ENCODE results near the gene SLC15A3.
A peak's percentile ranks its signal among the peaks of the same experiment; 100 is the strongest.

SLC15A3 gene

DNA sequence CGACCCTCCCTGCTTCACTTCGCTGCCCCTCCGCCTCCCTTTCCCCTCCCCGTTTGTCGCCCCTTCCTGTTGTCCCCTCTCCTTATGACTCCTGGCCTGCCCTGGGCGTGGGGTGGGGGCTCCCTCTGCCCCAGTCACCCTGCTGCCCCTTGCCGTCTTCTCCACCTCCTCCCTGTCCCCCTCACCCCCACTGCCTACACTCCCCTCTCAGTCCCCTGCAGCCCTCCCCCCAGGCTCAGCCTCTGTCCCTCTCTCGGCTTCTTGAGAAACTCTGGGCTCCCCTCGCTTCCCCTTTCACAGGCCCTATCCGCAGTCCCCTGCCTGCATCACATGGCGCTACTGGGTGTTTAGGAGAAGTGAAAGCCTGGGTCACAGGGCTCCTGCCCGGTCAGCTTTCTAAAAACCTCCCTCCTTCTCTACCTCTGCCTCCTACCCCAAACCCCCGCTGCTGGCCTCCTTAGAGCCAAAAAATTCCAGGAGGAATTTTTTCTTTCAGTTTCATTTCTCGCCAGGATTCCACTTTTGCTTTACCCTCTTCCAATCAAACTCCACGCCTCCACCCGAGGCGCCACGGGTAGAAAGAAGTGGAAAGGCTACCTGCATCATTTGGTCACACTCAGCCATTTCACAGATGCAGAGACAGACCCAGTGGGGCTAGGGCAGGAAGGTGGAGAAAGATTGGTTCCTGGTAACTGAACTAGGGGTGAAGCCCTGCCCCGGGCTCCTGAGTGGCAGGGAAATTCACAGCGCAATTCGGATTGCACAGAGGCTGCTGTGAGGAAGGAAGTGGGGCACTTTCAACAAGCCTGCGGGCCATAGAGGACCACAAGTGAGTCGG, at the start of gene SLC15A3:
SLC15A3 (minus strand) TSS at position 273 of the 838 bp plus-strand sequence. CDS start 625 bp downstream, outside the sequence.
- Mint-ChIP-seq H3K27me3 (peaks cover 40% of the 10 kb centered on the region), H3K27ac (ENCODE audit: low read depth) (peak within 1 kb of the TSS; percentile 6), H3K9me3 (no peaks in the 10 kb centered on the region), H3K4me3 (peak within 1 kb of the TSS; percentile 68), H3K36me3 (ENCODE audit: insufficient read depth) (no peaks in the 10 kb centered on the region), H3K4me1 (peaks cover 13% of the 10 kb centered on the region)
- ATAC-seq (replicated peaks; ENCODE audit: extremely low read depth, poor library complexity, severe bottlenecking): peak; percentile 63
- no peak for DNase-seq (ENCODE audit: low spot score in 2 of 2)

DNA sequence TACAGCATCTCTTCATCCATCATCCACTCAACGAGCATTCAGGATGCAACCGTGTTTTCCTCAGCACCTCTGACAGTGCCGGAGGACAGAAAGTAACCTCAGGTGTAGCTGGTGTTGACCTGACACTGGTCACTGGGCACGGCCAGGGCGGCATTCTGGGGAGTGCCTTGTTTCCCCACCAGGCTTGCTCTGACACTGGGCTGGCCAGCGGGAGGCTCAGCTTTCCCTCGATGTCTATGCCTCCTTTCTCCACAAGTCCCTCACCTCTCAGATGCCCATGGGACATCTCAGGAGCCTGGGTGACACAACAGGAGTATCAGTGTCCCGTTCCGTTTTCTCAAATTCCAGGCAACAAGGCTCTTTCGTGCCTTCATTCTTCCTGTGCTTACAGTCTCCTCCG, 48.5 kb upstream of the SLC15A3 start:
- no peak for DNase-seq (ENCODE audit: low spot score in 2 of 2)
- ATAC-seq (replicated peaks; ENCODE audit: extremely low read depth, poor library complexity, severe bottlenecking): no peak
- H3K27ac Mint-ChIP-seq (ENCODE audit: low read depth): peak overlapping the region; percentile 62
- H3K4me1 Mint-ChIP-seq: peaks cover 72% of the 10 kb centered on the region
- H3K9me3 Mint-ChIP-seq: no peaks in the 10 kb centered on the region
- no peaks in the 10 kb centered on the region for H3K27me3 Mint-ChIP-seq
- peak overlapping the region; percentile 16 for H3K4me3 Mint-ChIP-seq
- H3K36me3 Mint-ChIP-seq (ENCODE audit: insufficient read depth): peaks cover 65% of the 10 kb centered on the region

DNA sequence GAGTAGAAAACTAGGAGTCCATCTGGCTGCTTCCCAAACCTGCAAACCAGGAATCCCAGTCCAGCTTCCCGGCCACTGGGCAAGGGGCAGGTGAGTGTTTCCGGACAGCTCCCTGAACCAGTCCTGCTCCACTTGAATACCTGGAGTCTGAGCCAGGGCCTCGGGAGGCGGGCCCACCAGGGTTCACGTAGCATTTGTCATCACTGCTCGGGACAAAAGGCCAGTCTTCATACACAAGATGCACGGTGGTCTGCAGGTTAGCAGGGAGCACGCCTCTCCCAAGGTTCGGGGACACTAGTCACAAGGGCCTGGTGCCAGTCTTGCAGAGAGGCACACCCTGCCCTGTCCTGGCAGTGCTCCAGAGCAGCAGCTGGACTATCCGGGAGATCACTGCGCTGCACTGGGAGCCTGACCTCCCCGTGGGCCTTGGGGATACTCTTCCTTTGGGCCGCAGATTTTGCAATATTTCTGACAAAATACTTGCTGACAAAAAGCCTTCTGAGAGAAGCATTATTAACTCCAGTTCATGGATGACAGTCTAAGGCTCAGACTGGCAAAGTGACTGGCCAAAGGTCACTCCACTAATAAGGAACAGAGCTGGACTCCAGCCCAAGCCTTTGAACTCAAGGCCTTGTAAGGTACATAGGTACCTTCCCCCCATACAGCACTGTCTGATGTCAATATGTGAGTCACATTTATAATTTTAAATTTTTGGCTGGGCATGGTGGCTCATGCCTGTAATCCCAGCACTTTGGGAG, 44.6 kb upstream of the SLC15A3 start:
- ATAC-seq (replicated peaks; ENCODE audit: extremely low read depth, poor library complexity, severe bottlenecking): no peak
- no peak for DNase-seq (ENCODE audit: low spot score in 2 of 2)
- peaks cover 68% of the 10 kb centered on the region for H3K4me1 Mint-ChIP-seq
- peaks cover 60% of the 10 kb centered on the region for H3K36me3 Mint-ChIP-seq (ENCODE audit: insufficient read depth)
- H3K27ac Mint-ChIP-seq (ENCODE audit: low read depth): no peak overlapping the region
- no peaks in the 10 kb centered on the region for H3K27me3 Mint-ChIP-seq
- no peak overlapping the region for H3K4me3 Mint-ChIP-seq
- H3K9me3 Mint-ChIP-seq: no peaks in the 10 kb centered on the region

DNA sequence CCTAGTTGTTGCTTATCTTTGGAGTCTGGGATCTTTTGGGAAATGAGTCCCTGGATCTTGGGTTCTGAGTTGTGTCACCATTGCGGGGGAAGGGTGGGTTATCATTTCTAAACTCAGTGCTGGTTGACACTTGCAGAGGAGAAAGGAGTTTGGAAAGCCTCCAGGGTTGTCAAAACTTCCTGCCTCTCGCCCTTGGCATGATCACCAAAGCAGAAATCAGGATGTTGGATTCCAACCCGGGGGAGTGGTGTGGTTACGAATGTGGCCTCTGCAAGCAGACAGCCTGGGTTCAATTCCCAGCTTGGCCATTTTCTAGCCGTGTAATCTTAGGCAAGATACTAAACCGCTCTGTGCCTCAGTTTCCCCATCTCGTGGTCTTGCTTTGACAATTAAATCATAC, 43.8 kb upstream of the SLC15A3 start:
- Mint-ChIP-seq H3K27me3 (no peaks in the 10 kb centered on the region), H3K27ac (ENCODE audit: low read depth) (peak overlapping the region; percentile 88), H3K4me3 (peak overlapping the region; percentile 60), H3K36me3 (ENCODE audit: insufficient read depth) (peaks cover 60% of the 10 kb centered on the region), H3K4me1 (peaks cover 69% of the 10 kb centered on the region), H3K9me3 (no peaks in the 10 kb centered on the region)
- no peak for ATAC-seq (replicated peaks; ENCODE audit: extremely low read depth, poor library complexity, severe bottlenecking)
- no peak for DNase-seq (ENCODE audit: low spot score in 2 of 2)

DNA sequence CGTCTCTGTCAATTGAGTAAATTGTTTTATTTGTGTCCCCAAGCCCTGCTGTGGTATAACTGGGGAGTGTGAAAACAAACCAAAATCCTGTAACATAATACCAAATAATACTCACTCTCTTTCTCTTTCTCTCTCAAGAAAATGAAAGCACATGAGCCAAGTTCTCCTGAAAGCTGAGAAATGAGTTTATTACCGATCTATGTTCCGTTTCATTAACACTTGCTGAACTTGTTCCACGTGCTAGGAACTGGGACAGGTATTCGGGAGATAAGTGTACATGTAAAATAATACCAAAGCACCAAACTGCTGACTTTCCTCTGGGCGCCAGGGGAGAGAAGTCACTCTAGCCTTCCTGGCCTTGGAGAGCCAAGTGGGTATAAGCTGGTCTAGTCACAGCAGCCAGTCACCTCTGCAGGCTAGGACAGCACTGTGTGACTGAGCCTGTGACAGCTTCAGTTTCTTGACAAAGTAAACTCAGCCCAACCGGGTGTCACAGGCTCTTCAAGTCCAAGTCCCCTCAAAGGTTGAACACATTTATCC, 42.6 kb upstream of the SLC15A3 start:
- no peaks in the 10 kb centered on the region for H3K9me3 Mint-ChIP-seq
- H3K27me3 Mint-ChIP-seq: no peaks in the 10 kb centered on the region
- ATAC-seq (replicated peaks; ENCODE audit: extremely low read depth, poor library complexity, severe bottlenecking) (peak; percentile 72), DNase-seq (ENCODE audit: low spot score in 2 of 2) (no peak)
- peak overlapping the region; percentile 60 for H3K4me3 Mint-ChIP-seq
- peak overlapping the region; percentile 88 for H3K27ac Mint-ChIP-seq (ENCODE audit: low read depth)
- peaks cover 66% of the 10 kb centered on the region for H3K4me1 Mint-ChIP-seq
- peaks cover 67% of the 10 kb centered on the region for H3K36me3 Mint-ChIP-seq (ENCODE audit: insufficient read depth)

DNA sequence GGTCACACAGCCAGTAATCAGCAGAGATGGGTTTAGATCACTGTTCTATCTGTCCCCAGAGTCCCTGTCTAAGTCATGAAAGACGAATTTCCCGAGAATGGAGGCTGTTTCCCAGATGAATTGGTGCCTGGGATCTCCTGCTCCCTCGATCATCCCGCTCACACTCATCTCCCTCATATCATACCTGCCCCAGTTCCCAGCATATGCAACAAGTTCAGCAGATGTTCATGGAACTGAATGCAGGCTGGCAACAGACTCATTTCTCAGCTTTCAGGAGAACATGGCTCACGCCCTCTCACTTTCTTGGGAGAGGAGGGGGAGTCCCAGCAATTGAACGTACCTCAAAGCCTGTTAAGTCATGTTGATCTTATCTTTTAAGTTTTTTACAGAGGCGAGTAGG, 41.6 kb upstream of the SLC15A3 start:
- Mint-ChIP-seq H3K27ac (ENCODE audit: low read depth) (peak overlapping the region; percentile 61), H3K9me3 (no peaks in the 10 kb centered on the region), H3K36me3 (ENCODE audit: insufficient read depth) (peaks cover 69% of the 10 kb centered on the region), H3K4me1 (peaks cover 67% of the 10 kb centered on the region), H3K27me3 (no peaks in the 10 kb centered on the region), H3K4me3 (peak overlapping the region; percentile 53)
- DNase-seq (ENCODE audit: low spot score in 2 of 2): no peak
- ATAC-seq (replicated peaks; ENCODE audit: extremely low read depth, poor library complexity, severe bottlenecking): no peak

DNA sequence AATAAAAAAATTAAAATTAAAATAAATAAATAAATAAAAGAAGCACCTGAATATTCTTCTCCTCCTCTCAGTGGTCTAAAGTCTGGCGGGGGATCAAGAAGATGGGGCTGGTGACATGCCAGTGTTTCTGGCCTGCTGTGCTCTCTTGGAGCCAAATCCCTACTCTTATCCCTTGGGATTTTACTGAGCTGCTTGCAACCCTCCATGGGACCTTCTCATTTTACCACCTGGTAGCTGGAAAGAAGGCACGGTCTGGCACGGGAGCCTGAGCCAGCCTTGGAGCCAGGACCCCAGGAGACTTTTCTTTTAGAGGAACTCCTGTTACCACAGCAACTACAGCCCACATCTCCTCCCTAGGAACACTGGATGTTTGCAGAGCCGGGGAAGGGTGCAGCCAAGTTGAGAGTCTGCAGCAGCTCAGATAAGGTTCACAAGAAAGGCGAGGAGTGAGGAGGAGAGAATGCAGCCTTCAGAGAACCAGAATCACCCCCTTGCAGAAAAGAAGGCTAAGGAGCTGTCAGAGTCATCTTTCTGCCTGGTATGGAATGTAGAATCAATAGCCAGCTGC, 41.0 kb upstream of the SLC15A3 start:
- no peak for DNase-seq (ENCODE audit: low spot score in 2 of 2)
- H3K4me1 Mint-ChIP-seq: peaks cover 63% of the 10 kb centered on the region
- no peak for ATAC-seq (replicated peaks; ENCODE audit: extremely low read depth, poor library complexity, severe bottlenecking)
- peak overlapping the region; percentile 53 for H3K4me3 Mint-ChIP-seq
- H3K27me3 Mint-ChIP-seq: no peaks in the 10 kb centered on the region
- peak overlapping the region; percentile 61 for H3K27ac Mint-ChIP-seq (ENCODE audit: low read depth)
- H3K36me3 Mint-ChIP-seq (ENCODE audit: insufficient read depth): peaks cover 68% of the 10 kb centered on the region
- H3K9me3 Mint-ChIP-seq: no peaks in the 10 kb centered on the region

DNA sequence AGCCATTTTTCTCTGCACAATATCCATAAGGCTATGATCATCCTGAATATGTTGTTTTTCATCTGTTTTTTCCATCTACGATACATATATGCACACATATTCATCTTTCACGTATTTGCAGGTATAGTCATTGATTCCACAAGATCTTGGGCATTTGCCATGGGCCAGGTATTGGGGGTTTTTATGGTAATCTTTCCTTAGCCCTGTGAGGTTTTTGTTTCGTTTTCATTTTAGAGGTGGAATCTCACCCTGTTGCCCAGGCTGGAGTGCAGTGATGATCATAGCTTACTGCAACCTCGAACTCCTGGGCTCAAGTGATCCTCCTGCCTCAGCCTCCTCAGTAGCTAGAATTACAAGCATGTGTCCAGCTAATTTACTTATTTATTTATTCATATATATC, 39.5 kb upstream of the SLC15A3 start:
- DNase-seq (ENCODE audit: low spot score in 2 of 2): no peak
- H3K27me3 Mint-ChIP-seq: no peaks in the 10 kb centered on the region
- H3K4me1 Mint-ChIP-seq: peaks cover 72% of the 10 kb centered on the region
- ATAC-seq (replicated peaks; ENCODE audit: extremely low read depth, poor library complexity, severe bottlenecking): no peak
- H3K27ac Mint-ChIP-seq (ENCODE audit: low read depth): peak overlapping the region; percentile 89
- peaks cover 75% of the 10 kb centered on the region for H3K36me3 Mint-ChIP-seq (ENCODE audit: insufficient read depth)
- H3K9me3 Mint-ChIP-seq: no peaks in the 10 kb centered on the region
- peak overlapping the region; percentile 19 for H3K4me3 Mint-ChIP-seq

DNA sequence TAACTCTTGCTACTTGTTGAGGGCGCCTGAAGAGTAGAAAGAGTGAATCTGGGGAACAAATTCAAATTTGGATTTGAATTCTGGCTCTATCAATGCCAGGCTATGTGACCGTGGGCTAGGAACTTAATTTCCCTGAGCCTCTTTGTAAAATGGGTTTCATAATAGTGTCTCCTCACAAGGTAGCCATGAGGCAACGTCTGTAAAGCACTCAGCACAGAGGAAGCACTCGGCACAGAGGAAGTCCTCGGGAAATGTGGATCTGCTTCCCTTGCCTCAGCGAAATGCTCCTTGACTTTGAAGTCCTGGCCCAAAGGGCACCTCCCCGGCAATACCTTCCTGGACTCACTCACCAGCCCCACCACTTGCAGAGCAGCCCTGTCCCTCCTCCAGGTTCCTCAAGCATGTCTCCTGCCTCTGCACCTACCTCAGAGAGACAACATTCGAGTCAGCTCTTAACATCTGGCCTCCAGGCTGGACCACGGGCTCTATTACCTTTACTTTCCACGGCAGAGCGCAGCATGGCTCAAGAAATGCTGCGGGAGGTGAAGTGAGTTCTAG, 37.2 kb upstream of the SLC15A3 start:
- no peak for ATAC-seq (replicated peaks; ENCODE audit: extremely low read depth, poor library complexity, severe bottlenecking)
- Mint-ChIP-seq H3K36me3 (ENCODE audit: insufficient read depth) (peaks cover 70% of the 10 kb centered on the region), H3K27me3 (no peaks in the 10 kb centered on the region), H3K4me3 (no peak overlapping the region), H3K4me1 (peaks cover 71% of the 10 kb centered on the region), H3K9me3 (no peaks in the 10 kb centered on the region), H3K27ac (ENCODE audit: low read depth) (peak overlapping the region; percentile 92)
- no peak for DNase-seq (ENCODE audit: low spot score in 2 of 2)

DNA sequence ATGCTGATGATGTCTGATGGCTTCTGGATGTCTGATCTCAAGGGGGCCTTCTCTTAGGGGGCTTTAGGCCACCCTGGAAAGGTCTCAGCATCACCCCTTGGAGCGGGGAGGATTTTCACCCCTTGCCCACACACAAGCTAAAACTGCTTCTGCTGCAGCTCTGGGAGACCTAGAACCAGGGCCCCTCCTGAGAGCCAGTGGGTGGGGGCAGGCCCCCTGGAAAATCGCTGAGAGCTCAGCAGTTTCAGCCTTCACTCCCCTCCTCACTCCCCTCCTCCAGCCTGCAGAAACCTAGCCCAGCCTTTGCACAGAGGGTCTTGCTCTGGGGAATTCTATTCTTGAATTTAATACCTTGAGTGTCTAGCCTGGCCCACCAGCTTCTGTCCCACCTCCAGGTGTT, 36.7 kb upstream of the SLC15A3 start:
- Mint-ChIP-seq H3K27me3 (no peaks in the 10 kb centered on the region), H3K27ac (ENCODE audit: low read depth) (peak overlapping the region; percentile 92), H3K4me3 (no peak overlapping the region), H3K9me3 (no peaks in the 10 kb centered on the region), H3K4me1 (peaks cover 71% of the 10 kb centered on the region), H3K36me3 (ENCODE audit: insufficient read depth) (peaks cover 70% of the 10 kb centered on the region)
- ATAC-seq (replicated peaks; ENCODE audit: extremely low read depth, poor library complexity, severe bottlenecking) (no peak), DNase-seq (ENCODE audit: low spot score in 2 of 2) (no peak)

DNA sequence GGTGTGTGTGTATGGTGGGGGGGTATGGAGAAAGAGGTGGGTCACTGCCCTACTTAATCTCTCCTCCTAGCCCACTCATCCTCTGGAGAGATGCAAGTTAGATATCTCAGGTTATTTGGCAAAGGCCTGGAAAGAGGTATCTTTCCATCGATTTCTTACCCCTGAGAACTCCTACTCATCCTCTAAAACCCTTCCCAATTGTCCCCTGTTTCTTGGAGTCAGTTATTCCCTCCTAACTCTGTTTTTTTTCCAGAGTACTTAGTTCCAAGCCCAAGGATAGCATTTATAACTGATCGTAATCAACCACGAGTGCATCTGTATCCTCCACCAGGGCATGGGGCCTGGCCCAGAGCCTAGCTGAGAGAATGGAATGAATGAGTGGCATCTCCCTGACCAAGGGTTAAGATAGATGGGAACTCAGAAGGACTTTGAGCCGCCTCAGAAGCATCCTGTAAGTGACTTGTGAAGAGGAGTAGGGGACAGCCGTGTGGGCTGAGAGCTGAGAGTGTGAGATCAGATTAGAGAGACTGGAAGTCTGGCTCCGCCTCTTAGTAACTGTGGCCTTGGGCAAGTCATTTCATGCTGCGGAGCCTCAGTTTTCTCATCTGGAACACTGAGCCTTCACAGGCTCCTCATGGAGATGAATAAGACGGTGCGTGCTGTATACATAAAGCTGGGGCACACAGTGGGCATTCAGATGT, 35.8 kb upstream of the SLC15A3 start:
- peaks cover 70% of the 10 kb centered on the region for H3K4me1 Mint-ChIP-seq
- peak; percentile 13 for ATAC-seq (replicated peaks; ENCODE audit: extremely low read depth, poor library complexity, severe bottlenecking)

More for the DNA sequence above, 35.8 kb upstream of the SLC15A3 start:
- DNase-seq (ENCODE audit: low spot score in 2 of 2): no peak
- Mint-ChIP-seq H3K27me3 (no peaks in the 10 kb centered on the region), H3K27ac (ENCODE audit: low read depth) (peak overlapping the region; percentile 92), H3K36me3 (ENCODE audit: insufficient read depth) (peaks cover 66% of the 10 kb centered on the region), H3K4me3 (peak overlapping the region; percentile 63), H3K9me3 (no peaks in the 10 kb centered on the region)
